Lung (tissue), 12 donors: ENCODE data around the gene DENND5B. TPM values are rescaled to one million over a fixed set of nuclear protein-coding genes. Genes with fewer than 3 reads are reported as not detected.

ENCODE experiments used
- ATAC-seq: fragments of 200-7000 bp; cut with Tn5 transposase; one replicate; pipeline ENCODE4 v1.9.1; 2020; ENCODE audit warnings: moderate number of reproducible peaks; ENCODE audit not compliant: insufficient read depth, low FRiP score
- DNase-seq, 3 donors: peaks; one replicate each; pipeline ENCODE4 v3.0.0-alpha.2; 2013 to 2017
- H3K27ac ChIP-seq, 2 donors: one replicate each; pipeline ENCODE4 v1.5.1; 2013; ENCODE audit warnings: mild to moderate bottlenecking in 2 of 2, moderate library complexity in 2 of 2, control low read depth in 1 of 2, inconsistent platforms in 1 of 2, low read depth in 1 of 2, low read length in 1 of 2
- H3K27me3 ChIP-seq, 3 donors: one replicate each; pipeline ENCODE4 v1.5.1; 2013; ENCODE audit warnings: low read length in 2 of 3; ENCODE audit not compliant: control insufficient read depth in 3 of 3, insufficient read depth in 3 of 3
- H3K36me3 ChIP-seq, 4 donors: one replicate each; pipeline ENCODE4 v1.5.1; 2013; ENCODE audit warnings: low read length in 4 of 4, mild to moderate bottlenecking in 1 of 4, moderate library complexity in 1 of 4; ENCODE audit not compliant: control insufficient read depth in 4 of 4, insufficient read depth in 4 of 4
- H3K4me1 ChIP-seq, 5 donors: one replicate each; pipeline ENCODE4 v1.5.1; 2013; ENCODE audit warnings: low read length in 5 of 5, mild to moderate bottlenecking in 2 of 5, moderate library complexity in 1 of 5; ENCODE audit not compliant: control insufficient read depth in 5 of 5, insufficient read depth in 5 of 5
- H3K4me3 ChIP-seq: one replicate; pipeline ENCODE4 v1.5.1; 2013; ENCODE audit warnings: mild to moderate bottlenecking, control low read depth, moderate library complexity
- H3K9ac ChIP-seq, 2 donors: one replicate each; pipeline ENCODE4 v1.5.1; 2013; ENCODE audit warnings: low read length in 2 of 2, control low read depth in 1 of 2; ENCODE audit not compliant: insufficient read depth in 1 of 2
- H3K9me3 ChIP-seq, 4 donors: one replicate each; pipeline ENCODE4 v1.5.1; 2013; ENCODE audit warnings: low read length in 3 of 4, mild to moderate bottlenecking in 1 of 4, moderate library complexity in 1 of 4; ENCODE audit not compliant: control insufficient read depth in 4 of 4, insufficient read depth in 3 of 4
- CTCF ChIP-seq: IDR thresholded peaks from 2 replicates; pipeline ENCODE4 v1.5.1; 2012; ENCODE audit warnings: mild to moderate bottlenecking; ENCODE audit errors: control extremely low read depth, extremely low read depth
- WGBS, 2 donors: extraction: QIAGEN DNeasy Blood & Tissue Kit; methylation state at CpG; one replicate each; pipeline ENCODE4 v1.1.7; 2013; 5-methylcytosine and 5-hydroxymethylcytosine counted together
- polyA plus RNA-seq, 2 donors: library from polyadenylated mRNA; stranded (reverse); fragments of 200-250 nt; gene quantifications; one replicate each; pipeline ENCODE4 v1.2.1, GENCODE V29; 2013
- total RNA-seq, 2 donors: library from RNA; depleted of rRNA in 1 of 2; stranded (reverse); fragments of >200 nt in 1 of 2; gene quantifications; one replicate each; pipeline ENCODE4 v1.2.1, GENCODE V29; 2014 to 2021
- donor health status: control.
- donor health status: control.
- donor health status: Bipolar disorder and iron deficiency.
- donor health status: healthy.
- donor health status: DM: yes; HTN: yes; CAD: no.

DENND5B gene
- total and polyA plus RNA-seq, 4 donors, result 1.2 to 15.7 (median 3.6) TPM

GRCh38 chr12:31343139-31343538, 247.8 kb downstream of the DENND5B start:
- Histone ChIP-seq H3K27ac (no peak overlapping the region), H3K9ac (no peak overlapping the region), H3K4me3 (no peak overlapping the region), H3K27me3 (no peaks in the 10 kb centered on the region), H3K4me1 (no peaks in the 10 kb centered on the region), H3K9me3 (no peaks in the 10 kb centered on the region), H3K36me3 (no peaks in the 10 kb centered on the region)
- no peak for TF ChIP-seq CTCF
- DNase-seq, result no peak
- 91 to 94% methylated on average over 8 of the region's 8 CpGs for WGBS, 2 donors
- no peak for ATAC-seq

GRCh38 chr12:31342286-31342685, 248.7 kb downstream of the DENND5B start:
- WGBS, 2 donors, result 78 to 88% methylated on average over 1 of the region's 1 CpG
- H3K4me1 ChIP-seq, result no peaks in the 10 kb centered on the region
- no peaks in the 10 kb centered on the region for H3K27me3 ChIP-seq
- no peaks in the 10 kb centered on the region for H3K9me3 ChIP-seq
- no peak for ATAC-seq
- H3K4me3 ChIP-seq, result no peak overlapping the region
- no peak for TF ChIP-seq CTCF
- H3K9ac ChIP-seq, result no peak overlapping the region
- no peaks in the 10 kb centered on the region for H3K36me3 ChIP-seq
- no peak for DNase-seq
- no peak overlapping the region for H3K27ac ChIP-seq

GRCh38 chr12:31339831-31340622, 250.9 kb downstream of the DENND5B start:
- TF ChIP-seq CTCF, result no peak
- no peak overlapping the region for H3K27ac ChIP-seq
- no peaks in the 10 kb centered on the region for H3K9me3 ChIP-seq
- H3K4me3 ChIP-seq, result no peak overlapping the region
- ATAC-seq (no peak), DNase-seq (peak in 2 of 3 donors; percentile 22 to 49)
- H3K36me3 ChIP-seq, result no peaks in the 10 kb centered on the region
- no peak overlapping the region for H3K9ac ChIP-seq
- H3K27me3 ChIP-seq, result no peaks in the 10 kb centered on the region
- H3K4me1 ChIP-seq, result no peaks in the 10 kb centered on the region
- 73 to 85% methylated on average over 10 of the region's 10 CpGs for WGBS, 2 donors
